CMK (cell line): ENCODE data around the gene SPDEF.

Source experiments
- DNase-seq: peaks from one replicate; pipeline ENCODE4 v3.0.0-alpha.2; 2010; ENCODE audit warnings: low read depth

The SPDEF gene

GRCh38 chr6:34563513-34563870 is 7.4 kb upstream of the SPDEF start:
- no peak for DNase-seq

- DNase-seq = peak; percentile 85
Measured at GRCh38 chr6:34562861-34563512, 6.9 kb upstream of the SPDEF start.

GRCh38 chr6:34562350-34562749 is 6.2 kb upstream of the SPDEF start:
- no peak for DNase-seq

- DNase-seq = no peak
Measured at GRCh38 chr6:34561227-34561530, 5.0 kb upstream of the SPDEF start.

GRCh38 chr6:34560366-34561226 is 4.5 kb upstream of the SPDEF start:
- DNase-seq = peak; percentile 77

- DNase-seq = no peak
Measured at GRCh38 chr6:34559651-34560365, 3.7 kb upstream of the SPDEF start.

GRCh38 chr6:34558172-34558714 is 2.1 kb upstream of the SPDEF start:
- DNase-seq = no peak

GRCh38 chr6:34557228-34557627 is 1.1 kb upstream of the SPDEF start:
- DNase-seq = no peak

- DNase-seq = no peak
Measured at GRCh38 chr6:34556493-34556892, 364 bp upstream of the SPDEF start.

- DNase-seq = no peak
Measured at GRCh38 chr6:34555328-34555727, 801 bp downstream of the SPDEF start.

- DNase-seq = no peak
Measured at GRCh38 chr6:34555007-34555322, 1.2 kb downstream of the SPDEF start.

- DNase-seq = no peak
Measured at GRCh38 chr6:34554291-34555006, 1.7 kb downstream of the SPDEF start.

- DNase-seq = no peak
Measured at GRCh38 chr6:34553750-34554149, 2.4 kb downstream of the SPDEF start.

- no peak for DNase-seq
Measured at GRCh38 chr6:34553146-34553545, 3.0 kb downstream of the SPDEF start.

- no peak for DNase-seq
Measured at GRCh38 chr6:34552620-34553019, 3.5 kb downstream of the SPDEF start.

- DNase-seq = no peak
Measured at GRCh38 chr6:34551720-34552119, 4.4 kb downstream of the SPDEF start.

GRCh38 chr6:34549804-34550202 is 6.3 kb downstream of the SPDEF start:
- DNase-seq = no peak

GRCh38 chr6:34549026-34549803 is 6.9 kb downstream of the SPDEF start:
- no peak for DNase-seq

- no peak for DNase-seq
Measured at GRCh38 chr6:34547701-34548644, 8.2 kb downstream of the SPDEF start.

GRCh38 chr6:34546551-34547321 is 9.4 kb downstream of the SPDEF start:
- DNase-seq = no peak
